KMS-11 (cell line): Measurements from ENCODE around the gene SLC6A6.

Experiments used
- H2AFZ ChIP-seq: fragments of 200-600 bp; sonication (generic); 2 replicates; pipeline ENCODE4 v1.6.1; 2016; ENCODE audit warnings: antibody characterized with exemption, mixed run types, low read depth
- H3K27ac ChIP-seq: fragments of 200-600 bp; sonication (generic); 2 replicates; pipeline ENCODE4 v1.6.1; 2016; ENCODE audit warnings: mild to moderate bottlenecking, mixed run types
- H3K27me3 ChIP-seq: fragments of 200-600 bp; sonication (generic); 2 replicates; pipeline ENCODE4 v1.6.1; 2017; ENCODE audit warnings: mild to moderate bottlenecking, low read depth, mixed run types, moderate library complexity; ENCODE audit not compliant: insufficient read depth
- H3K36me3 ChIP-seq: fragments of 200-600 bp; sonication (generic); 2 replicates; pipeline ENCODE4 v1.6.1; 2017; ENCODE audit warnings: mild to moderate bottlenecking, mixed run types; ENCODE audit not compliant: insufficient read depth
- H3K4me1 ChIP-seq: fragments of 200-600 bp; sonication (generic); 2 replicates; pipeline ENCODE4 v1.6.1; 2016; ENCODE audit warnings: mild to moderate bottlenecking, low read depth, mixed run types; ENCODE audit not compliant: poor library complexity, severe bottlenecking
- H3K4me2 ChIP-seq: fragments of 200-600 bp; sonication (generic); 2 replicates; pipeline ENCODE4 v1.7.0; 2016; ENCODE audit warnings: mild to moderate bottlenecking, mixed run types
- H3K4me3 ChIP-seq: fragments of 200-600 bp; sonication (generic); IDR thresholded peaks from 2 replicates; pipeline ENCODE4 v1.6.1; 2017; ENCODE audit warnings: low read depth, low read length, mixed read lengths; ENCODE audit not compliant: insufficient read depth
- H3K79me2 ChIP-seq: fragments of 200-600 bp; sonication (generic); 2 replicates; pipeline ENCODE4 v1.6.1; 2016; ENCODE audit warnings: low read depth, mixed run types; ENCODE audit not compliant: insufficient read depth
- H3K9ac ChIP-seq: fragments of 200-600 bp; sonication (generic); 2 replicates; pipeline ENCODE4 v1.6.1; 2016; ENCODE audit warnings: mild to moderate bottlenecking, mixed run types
- H4K20me1 ChIP-seq: fragments of 200-600 bp; sonication (generic); 2 replicates; pipeline ENCODE4 v1.6.1; 2016; ENCODE audit warnings: mild to moderate bottlenecking, mixed run types; ENCODE audit not compliant: insufficient read depth
- CTCF ChIP-seq: fragments of 200-600 bp; sonication (generic); conservative IDR thresholded peaks from 2 replicates; pipeline ENCODE4 v1.6.1; 2017; ENCODE audit warnings: low read depth, mild to moderate bottlenecking, antibody characterized with exemption, low read length, moderate library complexity, mixed read lengths

SLC6A6 gene

GRCh38 chr3:14418296-14419250, 16.2 kb downstream of the SLC6A6 start:
- Histone ChIP-seq H3K9ac (no peak overlapping the region), H3K27me3 (no peaks in the 10 kb centered on the region)

GRCh38 chr3:14422016-14422963, 19.9 kb downstream of the SLC6A6 start:
- Histone ChIP-seq H3K4me3 (no peak overlapping the region), H3K36me3 (no peaks in the 10 kb centered on the region), H3K79me2 (no peaks in the 10 kb centered on the region)

More at GRCh38 chr3:14418296-14419250, 16.2 kb downstream of the SLC6A6 start:
- H3K27ac ChIP-seq, result no peak overlapping the region
- no peak overlapping the region for H2AFZ ChIP-seq
- H3K4me2 ChIP-seq, result no peak overlapping the region
- no peaks in the 10 kb centered on the region for H3K36me3 ChIP-seq
- TF ChIP-seq CTCF, result no peak
- no peaks in the 10 kb centered on the region for H3K79me2 ChIP-seq
- no peaks in the 10 kb centered on the region for H3K4me1 ChIP-seq
- no peaks in the 10 kb centered on the region for H4K20me1 ChIP-seq
- no peak overlapping the region for H3K4me3 ChIP-seq

GRCh38 chr3:14423197-14423743, 20.9 kb downstream of the SLC6A6 start:
- H3K9ac ChIP-seq, result no peak overlapping the region
- H3K4me3 ChIP-seq, result no peak overlapping the region
- H3K79me2 ChIP-seq, result no peaks in the 10 kb centered on the region
- H2AFZ ChIP-seq, result no peak overlapping the region
- H3K4me2 ChIP-seq, result no peak overlapping the region
- H3K4me1 ChIP-seq, result peaks cover 8% of the 10 kb centered on the region
- no peak for TF ChIP-seq CTCF
- no peaks in the 10 kb centered on the region for H4K20me1 ChIP-seq
- no peaks in the 10 kb centered on the region for H3K27me3 ChIP-seq
- no peaks in the 10 kb centered on the region for H3K36me3 ChIP-seq
- no peak overlapping the region for H3K27ac ChIP-seq

More at GRCh38 chr3:14422016-14422963, 19.9 kb downstream of the SLC6A6 start:
- H3K4me2 ChIP-seq, result no peak overlapping the region
- H3K9ac ChIP-seq, result no peak overlapping the region
- no peaks in the 10 kb centered on the region for H3K27me3 ChIP-seq
- no peaks in the 10 kb centered on the region for H4K20me1 ChIP-seq
- no peak overlapping the region for H2AFZ ChIP-seq
- no peak for TF ChIP-seq CTCF
- H3K4me1 ChIP-seq, result peaks cover 4% of the 10 kb centered on the region
- no peak overlapping the region for H3K27ac ChIP-seq

- peaks cover 10% of the 10 kb centered on the region for H3K4me1 ChIP-seq
Measured at GRCh38 chr3:14423963-14424362, 21.6 kb downstream of the SLC6A6 start.

More at GRCh38 chr3:14423963-14424362, 21.6 kb downstream of the SLC6A6 start:
- no peak for TF ChIP-seq CTCF
- Histone ChIP-seq H3K79me2 (no peaks in the 10 kb centered on the region), H3K4me3 (no peak overlapping the region), H3K4me2 (no peak overlapping the region), H3K27ac (no peak overlapping the region), H3K36me3 (no peaks in the 10 kb centered on the region), H4K20me1 (no peaks in the 10 kb centered on the region), H2AFZ (no peak overlapping the region), H3K27me3 (no peaks in the 10 kb centered on the region), H3K9ac (no peak overlapping the region)
